ENCODE results near the gene ADGRA1.

ADGRA1 gene

DNA sequence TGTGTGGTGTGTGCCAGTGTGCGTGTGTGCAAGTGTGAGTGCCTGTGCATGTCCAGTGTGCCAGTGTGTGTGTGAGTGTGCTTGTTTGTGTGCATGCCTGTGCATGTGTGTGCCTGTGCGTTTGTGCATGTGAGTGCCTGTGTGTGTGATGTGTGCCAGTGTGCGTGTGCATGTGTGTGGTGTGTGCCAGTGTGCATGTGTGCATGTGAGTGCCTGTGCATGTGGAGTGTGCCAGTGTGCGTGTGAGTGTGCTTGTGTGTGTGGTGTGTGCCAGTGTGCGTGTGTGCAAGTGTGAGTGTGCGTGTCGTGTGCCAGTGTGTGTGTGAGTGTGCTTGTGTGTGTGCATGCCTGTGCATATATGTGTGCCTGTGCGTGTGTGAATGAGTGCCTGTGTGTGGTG is 33.8 kb downstream of the ADGRA1 start:
- DNase-seq (ENCODE audit: low read depth) = no peak
- no peak overlapping the region for H3K4me3 ChIP-seq (ENCODE audit: low read depth, low read length)
- TF ChIP-seq, protein P1, sequence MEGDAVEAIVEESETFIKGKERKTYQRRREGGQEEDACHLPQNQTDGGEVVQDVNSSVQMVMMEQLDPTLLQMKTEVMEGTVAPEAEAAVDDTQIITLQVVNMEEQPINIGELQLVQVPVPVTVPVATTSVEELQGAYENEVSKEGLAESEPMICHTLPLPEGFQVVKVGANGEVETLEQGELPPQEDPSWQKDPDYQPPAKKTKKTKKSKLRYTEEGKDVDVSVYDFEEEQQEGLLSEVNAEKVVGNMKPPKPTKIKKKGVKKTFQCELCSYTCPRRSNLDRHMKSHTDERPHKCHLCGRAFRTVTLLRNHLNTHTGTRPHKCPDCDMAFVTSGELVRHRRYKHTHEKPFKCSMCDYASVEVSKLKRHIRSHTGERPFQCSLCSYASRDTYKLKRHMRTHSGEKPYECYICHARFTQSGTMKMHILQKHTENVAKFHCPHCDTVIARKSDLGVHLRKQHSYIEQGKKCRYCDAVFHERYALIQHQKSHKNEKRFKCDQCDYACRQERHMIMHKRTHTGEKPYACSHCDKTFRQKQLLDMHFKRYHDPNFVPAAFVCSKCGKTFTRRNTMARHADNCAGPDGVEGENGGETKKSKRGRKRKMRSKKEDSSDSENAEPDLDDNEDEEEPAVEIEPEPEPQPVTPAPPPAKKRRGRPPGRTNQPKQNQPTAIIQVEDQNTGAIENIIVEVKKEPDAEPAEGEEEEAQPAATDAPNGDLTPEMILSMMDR (IDR thresholded peaks at IDR 0.05; ENCODE audit: insufficient read depth, low read depth, low read length, missing control alignments) = no peak

DNA sequence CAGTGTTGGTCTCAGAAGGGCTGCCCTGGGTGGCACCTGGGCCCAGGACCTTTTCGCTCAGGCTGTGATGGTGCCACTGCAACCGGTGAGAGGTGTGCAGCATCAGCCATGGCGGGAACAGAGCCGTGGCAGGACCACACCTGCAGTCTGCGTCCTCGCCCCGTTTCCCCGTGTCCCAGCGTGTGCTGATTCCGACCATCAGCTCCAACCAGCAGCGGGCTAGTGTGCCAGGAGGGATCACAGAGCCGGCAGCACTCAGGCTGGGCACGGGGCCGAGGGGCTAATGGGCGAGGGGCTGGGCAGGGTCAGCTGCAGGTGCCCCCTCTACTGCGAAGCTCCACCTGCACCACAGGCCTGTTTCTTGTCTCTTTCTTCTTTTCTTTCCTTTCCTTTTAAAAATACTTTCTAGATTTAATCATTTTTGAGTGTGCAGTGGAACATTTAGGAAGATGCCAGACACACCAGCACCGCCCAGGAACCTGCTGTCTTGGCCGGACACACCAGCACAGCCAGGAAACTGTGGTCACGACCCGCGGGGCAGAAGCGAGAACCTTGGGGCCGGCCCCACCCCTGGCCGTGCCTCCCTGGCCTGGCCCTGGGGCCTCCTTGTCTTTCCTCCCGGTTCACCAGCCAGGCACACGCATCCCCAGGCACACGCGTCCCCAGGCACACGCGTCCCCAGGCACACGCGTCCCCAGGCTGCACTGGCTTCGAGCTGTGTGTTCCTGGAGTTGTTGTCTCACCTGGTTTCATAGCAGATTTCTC is 34.6 kb downstream of the ADGRA1 start:
- H3K4me3 ChIP-seq (ENCODE audit: low read depth, low read length) = no peak overlapping the region
- TF ChIP-seq, protein P1 (IDR thresholded peaks at IDR 0.05; ENCODE audit: insufficient read depth, low read depth, low read length, missing control alignments) = no peak
- no peak for DNase-seq (ENCODE audit: low read depth)

DNA sequence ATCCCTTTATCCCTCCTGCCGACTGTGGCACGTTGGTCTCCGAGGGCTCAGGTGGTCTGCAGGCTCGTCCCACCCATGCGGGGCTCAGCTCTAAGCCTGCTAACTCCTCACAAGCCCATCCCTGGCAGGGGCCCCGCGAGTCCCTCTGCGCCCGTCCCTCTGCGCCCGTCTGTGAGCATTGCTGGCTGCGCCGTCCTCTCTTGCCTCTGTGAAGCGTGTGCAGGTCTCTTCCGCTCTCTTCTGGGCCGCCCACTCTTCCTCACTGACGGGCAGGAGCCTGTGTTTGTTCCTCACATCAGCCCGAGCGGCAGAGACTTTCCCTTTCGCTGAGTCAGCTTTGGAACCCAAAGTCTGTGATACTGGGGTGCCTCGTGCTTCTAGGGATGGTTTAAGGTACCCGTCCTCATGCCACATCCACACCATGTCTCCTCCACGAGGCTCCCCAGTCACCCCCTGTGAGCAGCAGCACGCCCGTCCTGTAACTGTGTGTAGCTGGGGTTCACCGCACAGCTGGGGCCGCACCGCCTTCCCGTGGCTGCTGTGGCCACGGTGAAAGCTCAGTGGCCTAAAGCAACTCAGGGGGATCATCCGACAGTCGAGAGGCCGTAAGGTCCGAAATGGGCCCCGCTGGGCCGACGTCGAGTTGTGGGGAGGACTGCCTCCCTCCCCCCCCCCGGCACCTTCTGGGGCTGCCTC is 35.5 kb downstream of the ADGRA1 start:
- no peak for DNase-seq (ENCODE audit: low read depth)
- no peak overlapping the region for H3K4me3 ChIP-seq (ENCODE audit: low read depth, low read length)
- TF ChIP-seq, protein P1 (IDR thresholded peaks at IDR 0.05; ENCODE audit: insufficient read depth, low read depth, low read length, missing control alignments) = no peak

DNA sequence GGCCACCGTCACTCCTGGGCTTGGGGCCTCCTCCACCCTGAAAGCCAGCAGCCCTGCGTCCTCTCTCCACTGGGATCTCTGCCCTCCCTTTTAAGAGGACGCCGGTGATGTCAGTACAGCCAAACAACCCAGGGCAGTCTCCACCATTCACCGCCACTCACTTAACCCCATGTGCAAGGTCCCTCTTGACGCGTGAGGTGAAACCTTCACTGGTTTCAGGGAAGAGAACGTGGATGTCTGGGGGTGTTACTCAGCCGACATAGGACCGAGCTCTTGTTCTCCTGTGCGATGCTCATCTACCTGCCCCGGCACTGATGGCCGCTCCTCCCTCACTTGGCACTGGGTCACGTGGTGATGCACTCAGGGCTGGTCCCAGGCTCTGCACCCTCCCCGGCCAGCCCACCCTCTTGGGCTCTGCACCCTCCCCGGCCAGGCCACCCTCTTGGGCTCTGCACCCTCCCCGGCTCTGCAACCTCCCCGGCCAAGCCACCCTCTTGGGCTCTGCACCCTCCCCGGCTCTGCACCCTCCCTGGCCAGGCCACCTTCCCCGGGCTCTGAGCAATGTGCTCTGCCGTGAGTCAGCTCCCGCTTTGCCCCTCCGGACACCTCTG is 36.1 kb downstream of the ADGRA1 start:
- DNase-seq (ENCODE audit: low read depth) = no peak
- H3K4me3 ChIP-seq (ENCODE audit: low read depth, low read length) = no peak overlapping the region
- TF ChIP-seq, protein P1 (IDR thresholded peaks at IDR 0.05; ENCODE audit: insufficient read depth, low read depth, low read length, missing control alignments) = no peak

DNA sequence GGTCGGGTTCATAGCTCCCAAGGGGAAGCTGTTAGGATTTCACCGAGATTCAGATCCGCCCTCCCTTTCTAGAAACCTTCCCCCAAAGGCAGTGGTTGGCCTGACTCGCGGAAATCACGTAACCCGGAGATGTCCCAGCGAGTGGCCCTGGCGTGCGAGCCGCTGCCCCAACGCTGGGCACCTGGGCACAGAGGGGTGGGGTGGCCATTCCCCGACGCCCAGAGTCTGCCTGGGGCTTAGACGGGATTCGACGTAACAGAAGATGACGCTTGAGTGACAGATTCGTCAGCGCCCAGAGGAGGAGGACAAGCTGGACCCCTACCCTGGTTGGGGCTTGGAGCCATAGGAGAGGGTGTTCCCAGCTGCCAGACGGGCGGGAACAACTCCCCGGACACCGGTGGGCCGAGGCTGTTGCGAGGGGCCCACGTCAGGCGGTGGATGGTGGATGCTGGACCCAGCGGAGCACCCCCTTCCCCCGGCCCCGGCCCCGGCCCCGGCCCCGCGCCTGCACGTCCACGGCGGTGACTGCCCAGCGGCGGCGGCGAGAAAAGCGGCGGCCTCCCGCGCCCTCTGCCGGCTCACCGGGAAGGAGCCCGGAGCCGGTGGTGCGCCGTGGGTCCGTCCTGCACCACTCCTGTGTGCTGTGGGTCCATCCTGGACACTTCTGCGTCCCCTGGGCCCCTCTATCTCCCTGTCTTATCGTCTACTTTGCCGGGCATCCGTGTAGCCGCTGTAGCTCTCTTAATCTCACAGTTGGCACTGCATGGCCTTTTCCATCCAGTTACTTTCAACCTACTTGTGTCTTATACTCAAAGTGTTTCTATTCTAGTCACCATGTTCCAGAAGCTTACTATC is 36.9 kb downstream of the ADGRA1 start:
- TF ChIP-seq, protein P1 (IDR thresholded peaks at IDR 0.05; ENCODE audit: insufficient read depth, low read depth, low read length, missing control alignments) = no peak
- no peak overlapping the region for H3K4me3 ChIP-seq (ENCODE audit: low read depth, low read length)
- DNase-seq (ENCODE audit: low read depth) = no peak

DNA sequence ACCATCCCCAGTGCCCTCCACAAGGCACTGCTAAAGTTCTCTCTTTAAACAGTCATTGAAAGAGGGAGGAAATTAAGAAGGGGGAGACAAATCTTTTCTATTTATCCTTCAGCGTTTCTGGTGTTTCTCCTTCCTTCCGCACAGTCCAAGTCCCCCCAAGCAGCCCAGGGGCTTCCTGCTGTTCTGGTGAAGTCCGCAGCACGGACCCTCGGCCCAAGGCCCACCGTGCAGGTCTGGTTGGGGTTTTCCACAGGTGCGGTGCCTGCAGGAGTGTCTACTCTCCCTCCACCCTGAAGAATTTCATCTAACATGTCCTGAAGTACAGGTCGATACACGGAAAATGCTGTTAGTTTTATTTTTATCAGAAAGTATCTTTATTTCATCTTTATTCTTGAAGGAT is 38.2 kb downstream of the ADGRA1 start:
- H3K4me3 ChIP-seq (ENCODE audit: low read depth, low read length) = no peak overlapping the region
- no peak for DNase-seq (ENCODE audit: low read depth)
- TF ChIP-seq, protein P1 (IDR thresholded peaks at IDR 0.05; ENCODE audit: insufficient read depth, low read depth, low read length, missing control alignments) = no peak
